K562 (cell line): Measurements from ENCODE around the gene PIANP.

Experiments
- JUND ChIP-seq, 2 experiments: IDR thresholded peaks; 2 replicates in 1 of 2; 3 replicates in 1 of 2; pipeline ENCODE4 v1.6.1; 2011; ENCODE audit warnings: borderline replicate concordance in 2 of 2, low read depth in 2 of 2, low read length in 2 of 2, improper control_type of control experiment in 1 of 2, missing biosample characterization in 1 of 2, missing genetic modification characterization in 1 of 2, missing genetic modification reagents in 1 of 2
- KAT7 ChIP-seq: sonication (generic); formaldehyde crosslinking; IDR thresholded peaks from 2 replicates; pipeline ENCODE4 v1.8.0; 2022; ENCODE audit warnings: missing genetic modification reagents, mild to moderate bottlenecking, borderline replicate concordance
- KDM1A ChIP-seq, 2 experiments: fragments of 450-650 bp; IDR thresholded peaks; 2 replicates each; pipeline ENCODE4 v1.6.1; 2016; ENCODE audit warnings: mild to moderate bottlenecking in 2 of 2
- RFX5 ChIP-seq: IDR thresholded peaks from 2 replicates; pipeline ENCODE4 v1.6.1; 2011; ENCODE audit warnings: low read depth, mild to moderate bottlenecking, improper control_type of control experiment, low read length
- RNF2 ChIP-seq: sonication (generic); IDR thresholded peaks from 2 replicates; pipeline ENCODE4 v1.6.1; 2016
- TF ChIP-seq, protein P1 (sequence below): sonication (generic); IDR thresholded peaks from 2 replicates; pipeline ENCODE4 v1.6.1; 2016
- TF ChIP-seq, protein P2 (sequence below): IDR thresholded peaks from 3 replicates; pipeline ENCODE4 v1.6.1; 2011; ENCODE audit warnings: borderline replicate concordance, mild to moderate bottlenecking, moderate library complexity; ENCODE audit not compliant: insufficient read length; ENCODE audit errors: extremely low read depth

DNA sequence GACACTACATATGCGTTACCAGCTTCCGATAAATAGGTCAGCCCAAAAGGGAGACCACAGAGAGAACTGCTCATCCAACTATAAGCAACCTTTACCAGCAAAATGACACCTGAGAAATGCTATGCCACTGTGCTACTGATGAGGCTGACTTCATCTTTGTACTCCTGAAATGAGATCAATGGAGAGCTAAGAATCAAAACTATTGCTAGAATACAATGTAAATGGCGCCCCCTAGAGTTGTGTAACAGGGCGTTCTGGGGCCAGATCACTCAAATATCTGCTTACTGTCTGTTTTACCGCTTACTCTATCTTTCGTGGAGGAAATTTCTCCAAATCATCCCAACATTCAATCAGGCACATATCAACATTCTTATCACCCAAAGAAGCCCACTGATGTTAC is 16.0 kb downstream of the PIANP start:
- no peak for TF ChIP-seq KDM1A (IDR thresholded peaks at IDR 0.05)
- TF ChIP-seq, protein P1, sequence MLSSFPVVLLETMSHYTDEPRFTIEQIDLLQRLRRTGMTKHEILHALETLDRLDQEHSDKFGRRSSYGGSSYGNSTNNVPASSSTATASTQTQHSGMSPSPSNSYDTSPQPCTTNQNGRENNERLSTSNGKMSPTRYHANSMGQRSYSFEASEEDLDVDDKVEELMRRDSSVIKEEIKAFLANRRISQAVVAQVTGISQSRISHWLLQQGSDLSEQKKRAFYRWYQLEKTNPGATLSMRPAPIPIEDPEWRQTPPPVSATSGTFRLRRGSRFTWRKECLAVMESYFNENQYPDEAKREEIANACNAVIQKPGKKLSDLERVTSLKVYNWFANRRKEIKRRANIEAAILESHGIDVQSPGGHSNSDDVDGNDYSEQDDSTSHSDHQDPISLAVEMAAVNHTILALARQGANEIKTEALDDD, result no peak
- no peak for TF ChIP-seq JUND (IDR thresholded peaks at IDR 0.05; ENCODE audit: borderline replicate concordance, low read depth, low read length)
- no peak for TF ChIP-seq JUND (tag; IDR thresholded peaks at IDR 0.05; ENCODE audit: borderline replicate concordance, low read depth, low read length)
- no peak for TF ChIP-seq RFX5
- TF ChIP-seq KAT7 (CRISPR knock-in tag), result no peak
- TF ChIP-seq, protein P2, sequence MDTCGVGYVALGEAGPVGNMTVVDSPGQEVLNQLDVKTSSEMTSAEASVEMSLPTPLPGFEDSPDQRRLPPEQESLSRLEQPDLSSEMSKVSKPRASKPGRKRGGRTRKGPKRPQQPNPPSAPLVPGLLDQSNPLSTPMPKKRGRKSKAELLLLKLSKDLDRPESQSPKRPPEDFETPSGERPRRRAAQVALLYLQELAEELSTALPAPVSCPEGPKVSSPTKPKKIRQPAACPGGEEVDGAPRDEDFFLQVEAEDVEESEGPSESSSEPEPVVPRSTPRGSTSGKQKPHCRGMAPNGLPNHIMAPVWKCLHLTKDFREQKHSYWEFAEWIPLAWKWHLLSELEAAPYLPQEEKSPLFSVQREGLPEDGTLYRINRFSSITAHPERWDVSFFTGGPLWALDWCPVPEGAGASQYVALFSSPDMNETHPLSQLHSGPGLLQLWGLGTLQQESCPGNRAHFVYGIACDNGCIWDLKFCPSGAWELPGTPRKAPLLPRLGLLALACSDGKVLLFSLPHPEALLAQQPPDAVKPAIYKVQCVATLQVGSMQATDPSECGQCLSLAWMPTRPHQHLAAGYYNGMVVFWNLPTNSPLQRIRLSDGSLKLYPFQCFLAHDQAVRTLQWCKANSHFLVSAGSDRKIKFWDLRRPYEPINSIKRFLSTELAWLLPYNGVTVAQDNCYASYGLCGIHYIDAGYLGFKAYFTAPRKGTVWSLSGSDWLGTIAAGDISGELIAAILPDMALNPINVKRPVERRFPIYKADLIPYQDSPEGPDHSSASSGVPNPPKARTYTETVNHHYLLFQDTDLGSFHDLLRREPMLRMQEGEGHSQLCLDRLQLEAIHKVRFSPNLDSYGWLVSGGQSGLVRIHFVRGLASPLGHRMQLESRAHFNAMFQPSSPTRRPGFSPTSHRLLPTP, result no peak
- no peak for TF ChIP-seq RNF2
